Inflammatory macrophage (primary cell): ENCODE measurements around the gene USP53.
"Not testable (repeated sequence)": the region's sequence is repeated elsewhere in the genome, so short reads cannot be mapped to it uniquely, and the experiment has no call there.

ENCODE experiments used
- DNase-seq, 2 donors: peaks; one replicate each; pipeline ENCODE4 v3.0.0-alpha.2; 2020 to 2022

USP53 gene

GRCh38 chr4:119279945-119280344 lies 67.4 kb downstream of the USP53 start:
- DNase-seq, result not testable (repeated sequence)

GRCh38 chr4:119281393-119281792 lies 68.9 kb downstream of the USP53 start:
- DNase-seq, result peak in 1 of 2 donors; percentile 8

GRCh38 chr4:119284876-119285780 lies 72.6 kb downstream of the USP53 start:
- DNase-seq, result no peak

- peak; percentile 52 to 75 for DNase-seq
Observed at GRCh38 chr4:119286377-119287002, 74.0 kb downstream of the USP53 start.

- DNase-seq, result no peak
Observed at GRCh38 chr4:119289313-119289712, 76.8 kb downstream of the USP53 start.

- DNase-seq, result no peak
Observed at GRCh38 chr4:119290598-119290997, 78.1 kb downstream of the USP53 start.

- no peak for DNase-seq
Observed at GRCh38 chr4:119296356-119296755, 83.8 kb downstream of the USP53 start.

GRCh38 chr4:119297795-119298194 lies 85.3 kb downstream of the USP53 start:
- no peak for DNase-seq

GRCh38 chr4:119299260-119299671 lies 86.8 kb downstream of the USP53 start:
- DNase-seq, result peak; percentile 19 to 26

- no peak for DNase-seq
Observed at GRCh38 chr4:119299741-119300100, 87.2 kb downstream of the USP53 start.

- DNase-seq, result peak; percentile 93 to 96
Observed at GRCh38 chr4:119300101-119300978, 87.8 kb downstream of the USP53 start.

GRCh38 chr4:119302073-119302832 lies 89.7 kb downstream of the USP53 start:
- DNase-seq, result no peak

GRCh38 chr4:119303587-119304305 lies 91.2 kb downstream of the USP53 start:
- no peak for DNase-seq

- no peak for DNase-seq
Observed at GRCh38 chr4:119304431-119304830, 91.9 kb downstream of the USP53 start.

- DNase-seq, result no peak
Observed at GRCh38 chr4:119307606-119308005, 95.1 kb downstream of the USP53 start.

- DNase-seq, result no peak
Observed at GRCh38 chr4:119310826-119311225, 98.3 kb downstream of the USP53 start.

GRCh38 chr4:119313237-119313636 lies 100.7 kb downstream of the USP53 start:
- peak in 1 of 2 donors; percentile 50 for DNase-seq

GRCh38 chr4:119314356-119314755 lies 101.8 kb downstream of the USP53 start:
- DNase-seq, result peak; percentile 41 to 48

GRCh38 chr4:119315036-119315435 lies 102.5 kb downstream of the USP53 start:
- no peak for DNase-seq

- no peak for DNase-seq
Observed at GRCh38 chr4:119317990-119318389, 105.5 kb downstream of the USP53 start.

- no peak for DNase-seq
Observed at GRCh38 chr4:119321921-119322687, 109.6 kb downstream of the USP53 start, which contains the start of gene FABP2. TSS of gene FABP2 (minus strand) at chr4:119322138. CDS start at chr4:119322102, 36 bp downstream.
